GM18858 (cell line): ENCODE measurements around the gene CLSTN3.
"Not testable (repeated sequence)": the region's sequence is repeated elsewhere in the genome, so short reads cannot be mapped to it uniquely, and the experiment has no call there.

ENCODE experiments used
- ATAC-seq: cut with Tn5 transposase; IDR thresholded peaks from one replicate; pipeline ENCODE4 v1.9.1; 2021; ENCODE audit not compliant: unreplicated experiment

The CLSTN3 gene

DNA sequence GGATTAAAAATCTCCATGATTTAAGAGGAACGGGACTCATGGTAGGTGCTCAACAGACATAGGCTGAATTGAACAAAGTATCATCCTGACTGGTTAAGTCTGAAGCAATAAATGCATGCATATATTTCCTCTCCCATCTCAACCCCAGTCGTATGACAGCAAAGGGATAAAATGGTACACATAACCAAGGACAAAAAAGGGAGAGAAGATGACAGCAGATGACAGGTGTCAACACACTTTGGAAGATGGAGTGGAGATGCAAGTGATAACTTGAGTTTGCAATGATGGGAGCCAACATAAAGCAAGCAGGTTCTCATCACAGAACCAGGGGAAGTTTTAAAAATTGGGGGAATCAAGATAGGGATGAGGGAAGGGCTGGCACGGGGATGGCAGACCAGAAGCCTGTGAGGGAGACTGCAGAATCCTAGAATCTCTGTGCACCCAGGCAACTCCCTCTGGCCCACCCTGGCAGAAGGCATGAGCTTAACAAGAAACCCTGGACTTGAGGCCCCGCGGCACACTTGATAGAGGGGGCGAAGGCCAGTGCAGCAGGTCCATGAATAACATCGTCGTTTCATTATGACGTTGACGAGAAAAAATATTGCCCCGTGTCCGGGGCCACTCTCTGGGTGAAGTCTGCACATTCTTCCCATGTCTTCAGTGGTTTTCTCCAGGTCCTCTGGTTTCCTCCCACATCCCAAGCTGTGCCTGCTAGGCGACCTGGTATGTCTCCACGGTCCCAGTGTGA lies 26.2 kb upstream of the CLSTN3 start:
- ATAC-seq, result no peak

DNA sequence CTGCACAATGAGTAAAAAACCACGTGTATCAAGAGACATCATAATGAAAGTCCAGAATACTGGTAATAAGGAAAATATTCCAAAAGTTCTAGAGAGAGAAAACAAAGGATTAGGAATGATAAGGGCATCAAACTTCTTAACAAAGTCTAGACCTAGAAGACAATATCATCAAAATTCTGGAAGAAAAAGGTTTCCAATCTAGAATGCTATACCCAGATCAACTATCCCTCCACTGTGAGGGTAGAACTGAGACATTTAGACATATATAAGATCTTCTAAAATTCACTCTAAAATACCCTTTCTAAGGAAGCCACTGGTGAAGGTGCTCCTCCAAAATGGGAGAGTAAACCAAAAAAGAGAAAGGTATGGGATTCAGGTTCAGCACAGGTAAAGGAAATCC lies 24.1 kb upstream of the CLSTN3 start:
- ATAC-seq, result no peak

- not testable (repeated sequence) for ATAC-seq
Measured at GRCh38 chr12:7107181-7107580, 23.0 kb upstream of the CLSTN3 start.

DNA sequence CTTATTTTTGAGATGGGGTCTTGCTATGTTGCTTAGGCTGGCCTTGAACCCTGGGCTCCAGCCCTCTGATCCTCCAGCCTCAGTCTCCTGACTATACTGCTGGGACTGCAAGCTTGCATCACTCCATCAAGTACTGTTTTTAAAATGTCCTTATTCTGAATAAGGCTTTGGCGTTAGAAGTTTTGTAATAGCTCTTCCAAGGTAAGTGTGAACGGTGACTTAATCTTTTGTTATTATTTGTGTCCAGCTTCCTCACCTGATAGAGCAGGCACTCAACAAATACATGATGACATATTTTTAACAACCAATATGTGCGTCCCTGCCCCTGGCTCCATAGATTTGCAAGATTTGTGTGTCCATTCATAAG lies 22.6 kb upstream of the CLSTN3 start:
- no peak for ATAC-seq

DNA sequence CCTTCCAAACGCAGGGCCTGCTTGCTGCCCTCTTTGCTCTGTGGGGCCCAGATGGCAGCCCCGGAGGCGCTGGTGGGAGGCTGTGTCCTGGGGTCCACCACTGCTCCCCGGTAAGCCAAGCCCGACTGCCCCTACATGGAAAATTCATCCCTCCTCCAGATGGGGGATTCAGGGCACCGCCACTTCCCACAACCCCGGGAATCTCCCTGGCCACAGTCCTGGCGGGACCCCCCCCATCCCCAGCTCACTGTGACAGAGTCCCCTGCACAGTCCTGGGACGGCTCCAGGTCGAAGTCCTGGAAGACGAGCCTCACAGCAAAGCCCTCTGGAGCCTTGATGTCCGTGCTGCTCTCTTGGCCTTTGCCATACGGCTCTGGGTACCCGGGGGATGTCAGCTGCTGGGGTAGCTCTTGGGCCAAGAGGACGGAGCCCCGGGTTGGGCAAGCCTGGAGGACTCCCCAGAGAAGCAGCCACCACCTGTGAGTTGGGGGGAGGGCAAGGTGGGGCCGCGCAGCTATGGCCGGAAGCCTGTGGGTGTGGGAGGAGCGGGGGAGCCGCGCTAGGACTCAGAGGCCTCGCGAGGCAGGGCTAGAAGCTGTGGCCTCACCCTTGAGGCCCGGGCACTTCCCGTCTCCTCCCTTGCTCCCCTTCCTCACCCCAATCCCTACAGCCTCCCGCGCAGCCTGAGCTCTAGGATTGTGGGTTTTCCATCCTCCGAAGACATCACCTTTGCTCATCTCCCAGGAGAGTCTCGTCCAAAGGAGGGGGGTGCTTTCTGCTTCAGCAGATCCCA lies 22.0 kb upstream of the CLSTN3 start:
- ATAC-seq, result peak; percentile 77

DNA sequence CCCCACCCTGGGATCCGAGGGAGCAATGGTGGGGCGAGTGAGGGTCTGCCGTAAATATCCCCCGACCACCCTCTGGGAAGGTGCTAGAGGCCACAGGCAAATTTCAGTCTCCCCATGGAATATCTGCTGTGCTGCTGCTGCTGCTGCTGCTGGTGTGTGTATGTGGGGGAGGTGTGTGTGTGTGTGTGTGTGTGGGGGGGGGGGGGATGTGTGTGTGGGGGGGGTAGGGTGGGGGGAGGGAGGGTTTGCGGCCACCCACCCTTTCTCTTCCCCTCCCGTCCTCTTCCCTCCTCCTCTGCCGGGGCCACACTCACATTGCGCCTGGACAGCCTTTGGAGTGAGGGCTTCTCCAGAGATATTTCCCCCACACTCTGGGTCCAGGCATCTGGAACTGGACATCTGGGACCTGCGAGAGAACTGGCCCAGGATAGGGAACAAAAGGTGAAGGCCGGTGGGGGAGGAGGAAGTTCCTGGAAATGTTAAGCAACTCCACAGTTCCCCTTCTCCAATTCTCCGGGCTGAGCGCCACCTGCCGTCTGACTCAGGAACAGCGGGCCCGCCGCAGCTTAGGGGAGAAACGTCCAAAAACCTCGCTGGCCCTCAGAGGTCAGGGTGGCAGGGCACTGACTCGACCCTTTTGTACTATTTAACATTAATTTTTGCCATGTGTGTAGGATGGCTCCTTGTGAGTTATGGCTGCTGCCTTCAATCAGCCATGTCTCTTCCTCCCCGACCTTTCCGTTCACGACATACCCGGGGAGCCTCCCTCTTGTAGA lies 21.2 kb upstream of the CLSTN3 start, which contains the start of gene C1RL:
Gene C1RL (minus strand): TSS at position 419 of the 776 bp plus-strand sequence. CDS start 34 bp downstream, at position 385.
- no peak for ATAC-seq

- no peak for ATAC-seq
Measured at GRCh38 chr12:7109572-7109920, 20.6 kb upstream of the CLSTN3 start.

GRCh38 chr12:7110661-7111060 lies 19.5 kb upstream of the CLSTN3 start:
- ATAC-seq, result no peak

DNA sequence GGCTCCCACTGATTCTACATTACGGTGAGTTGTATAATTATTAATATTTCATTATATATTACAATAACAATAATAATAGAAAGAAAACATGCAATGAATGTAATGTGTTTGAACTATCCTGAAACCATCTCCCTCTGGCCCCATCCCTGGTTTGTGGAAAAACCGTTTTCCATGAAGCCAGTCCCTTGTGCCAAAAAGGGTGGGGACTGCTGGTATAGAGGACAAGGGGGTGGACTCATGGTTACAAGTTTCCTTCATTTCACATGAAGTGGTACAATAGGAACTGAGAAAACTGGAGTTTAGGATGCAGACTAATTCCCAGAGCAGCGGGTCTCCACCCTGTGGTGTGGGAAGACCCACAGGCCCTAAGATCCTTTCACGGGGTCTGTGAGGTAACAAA lies 18.1 kb upstream of the CLSTN3 start:
- ATAC-seq, result no peak

DNA sequence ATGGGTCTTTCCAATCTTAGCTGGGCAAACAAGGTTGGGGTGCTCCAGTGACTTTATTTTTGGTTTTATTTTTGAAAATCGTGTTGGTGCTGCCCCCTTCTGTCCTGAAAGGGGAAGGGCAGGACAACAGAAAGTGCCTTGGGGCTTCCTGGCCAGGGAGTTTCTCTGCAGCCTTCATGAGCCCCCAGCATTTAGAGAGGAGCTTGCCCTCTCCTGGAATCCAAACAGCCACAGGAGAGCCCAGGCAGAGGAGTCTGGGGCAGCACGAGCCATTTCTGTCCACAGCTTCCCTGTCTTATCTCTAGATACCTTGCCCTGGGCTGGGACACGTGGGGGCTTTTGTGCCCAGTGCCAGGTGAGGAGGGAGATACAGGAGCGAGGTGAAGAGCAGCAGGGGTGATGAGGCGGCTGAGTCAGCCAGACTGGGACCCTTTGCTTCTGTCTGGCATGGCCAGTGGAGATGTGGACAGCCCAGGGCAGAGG lies 16.7 kb upstream of the CLSTN3 start:
- no peak for ATAC-seq

- ATAC-seq, result no peak
Measured at GRCh38 chr12:7114008-7114407, 16.2 kb upstream of the CLSTN3 start.

GRCh38 chr12:7114851-7115250 lies 15.3 kb upstream of the CLSTN3 start:
- no peak for ATAC-seq

DNA sequence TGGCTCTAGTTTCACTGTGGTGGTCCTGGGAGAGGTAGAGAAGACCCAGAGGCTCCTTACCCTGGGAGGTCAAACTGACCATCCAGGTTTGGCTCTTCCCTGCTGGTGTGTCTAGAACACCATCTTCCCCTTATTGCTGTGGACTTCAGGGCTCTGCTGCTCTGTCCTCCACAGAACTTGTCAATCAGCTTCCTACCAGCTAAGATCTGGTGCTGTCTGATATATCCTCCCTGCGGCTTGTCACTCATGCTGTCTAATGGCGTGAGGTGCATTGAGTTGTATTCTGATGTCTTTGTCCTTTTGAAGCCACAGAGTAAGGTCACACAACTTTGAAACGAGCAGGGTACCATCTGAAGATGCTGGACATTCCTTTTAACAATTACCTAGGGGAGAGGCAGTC lies 14.0 kb upstream of the CLSTN3 start:
- no peak for ATAC-seq

- no peak for ATAC-seq
Measured at GRCh38 chr12:7116916-7117315, 13.3 kb upstream of the CLSTN3 start.

DNA sequence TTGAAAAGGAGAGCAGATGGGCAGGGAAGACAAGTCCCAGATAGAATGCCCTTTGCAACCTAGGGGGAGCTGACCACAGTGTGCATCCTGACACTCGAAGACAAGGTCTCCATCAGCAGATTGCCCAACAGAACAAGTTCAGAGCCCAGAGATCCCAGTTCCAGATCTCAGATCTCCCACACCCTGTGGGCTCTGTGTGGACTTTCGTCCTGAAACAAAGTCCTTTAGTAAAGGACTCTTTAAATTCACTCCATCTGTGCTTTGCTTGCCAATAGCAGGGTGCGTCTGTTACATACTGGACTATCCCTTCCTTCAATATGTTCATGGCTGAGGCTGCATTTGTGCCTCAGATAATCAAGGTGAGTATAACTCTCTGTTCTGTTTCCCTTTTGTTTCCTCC lies 12.5 kb upstream of the CLSTN3 start:
- no peak for ATAC-seq

DNA sequence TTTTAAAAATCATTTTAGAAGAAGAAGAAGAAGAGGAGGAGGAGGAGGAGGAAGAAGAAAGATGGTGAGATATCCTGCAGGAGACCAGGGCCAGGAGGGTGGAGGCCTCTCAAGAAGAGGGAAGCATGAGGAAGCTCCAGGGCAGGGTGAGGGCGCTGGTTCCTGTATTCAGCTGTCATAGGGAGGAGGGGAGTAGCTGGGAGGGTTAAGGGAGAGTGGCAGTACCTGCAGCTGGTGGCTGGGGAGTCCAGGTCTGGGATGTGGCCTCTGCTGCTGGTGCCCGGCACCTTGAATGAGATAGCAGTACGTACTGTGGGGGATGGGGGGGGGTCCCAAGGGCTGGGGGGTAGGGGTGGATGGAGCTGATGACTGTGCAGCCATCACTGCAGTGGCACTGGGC lies 11.3 kb upstream of the CLSTN3 start:
- ATAC-seq, result no peak

DNA sequence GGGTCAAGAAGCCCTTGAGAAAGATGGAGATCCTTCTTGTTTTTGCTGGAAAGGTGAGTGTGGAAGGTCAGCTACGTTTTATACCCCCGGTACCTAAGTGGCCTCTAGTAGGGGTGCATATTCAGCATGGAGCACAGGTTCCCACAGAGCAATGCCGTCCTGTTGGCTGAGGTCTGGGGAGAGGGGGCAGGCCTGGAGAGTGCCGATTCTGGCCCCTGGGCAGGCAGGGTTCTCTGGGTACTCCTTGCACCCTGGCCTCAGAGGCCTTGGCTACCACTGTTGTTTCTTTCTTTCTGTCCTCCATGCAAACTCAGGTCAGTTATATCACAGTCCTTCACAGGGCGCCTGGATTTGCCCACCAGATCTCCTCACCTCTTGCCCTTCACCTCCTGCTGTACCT lies 10.0 kb upstream of the CLSTN3 start:
- no peak for ATAC-seq

DNA sequence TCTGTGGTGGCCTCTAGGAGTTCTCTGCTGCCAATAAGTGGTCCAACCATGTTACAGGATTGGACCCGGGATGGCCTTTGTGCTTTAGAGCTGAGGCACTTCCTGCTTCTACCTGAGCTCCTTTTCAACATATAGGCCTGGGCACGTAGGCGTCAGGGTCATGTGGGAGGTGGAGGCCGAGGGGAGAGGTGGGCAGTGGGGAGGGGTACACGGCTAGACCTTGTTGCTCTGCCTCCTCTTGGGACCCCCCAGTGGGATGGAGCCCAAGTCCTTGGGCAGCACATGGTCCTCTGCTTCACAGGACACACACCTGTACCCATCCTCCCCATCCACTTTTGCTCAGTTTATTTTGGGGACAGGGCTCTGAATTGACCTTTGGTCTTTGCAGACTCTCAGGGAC lies 8.8 kb upstream of the CLSTN3 start:
- ATAC-seq, result no peak

GRCh38 chr12:7122811-7123769 lies 7.1 kb upstream of the CLSTN3 start:
- ATAC-seq, result no peak

- no peak for ATAC-seq
Measured at GRCh38 chr12:7123806-7124522, 6.2 kb upstream of the CLSTN3 start.
